Endometrial microvascular endothelial cells (primary cell): ENCODE measurements around the gene MRPS10. TPM values are rescaled to one million over a fixed set of nuclear protein-coding genes. Genes with fewer than 3 reads are reported as not detected.

ENCODE experiments used
- in situ Hi-C: cut with HindIII; loops from 2 replicates; pipeline ENCODE4 v1.10.0; 2017; ENCODE audit warnings: low sequenced_read_pairs, low pct_unique_long_range_greater_than_20kb; ENCODE audit errors: inconsistent ontology term
- total RNA-seq: library from RNA; depleted of rRNA; stranded (reverse); fragments of >200 nt; gene quantifications from one replicate; pipeline ENCODE4 v1.2.3, GENCODE V29; 2015; ENCODE audit errors: inconsistent ontology term

The MRPS10 gene
- total RNA-seq, 1 donor from 2014 or later, result 51.0 TPM

GRCh38 chr6:42158631-42159030 lies 59.0 kb downstream of the MRPS10 start:
- in situ Hi-C loops, result no loop called here

DNA sequence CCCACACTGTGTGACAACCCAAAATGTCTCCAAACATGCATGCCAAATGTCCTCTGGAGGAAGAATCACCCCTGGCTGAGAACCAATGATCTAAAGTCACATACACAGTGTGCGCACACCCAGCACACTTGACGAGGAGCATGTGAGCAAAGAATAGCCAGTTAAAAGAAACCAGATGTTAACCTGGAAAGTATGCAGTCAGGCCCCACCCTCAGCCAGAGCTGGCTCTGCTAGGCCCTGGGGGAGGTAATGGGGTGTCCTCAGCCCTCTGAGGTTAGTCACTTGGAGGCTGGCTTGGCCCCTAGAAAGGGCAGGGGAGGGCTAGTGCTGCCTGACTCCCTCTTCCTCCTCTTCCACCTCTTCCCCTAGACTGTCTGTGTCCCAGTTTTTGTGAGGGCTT lies 59.6 kb downstream of the MRPS10 start:
- in situ Hi-C loops, result no loop called here

Other genes starting within 250 kb of the MRPS10 start
- 34.9 TPM for gene TAF8, start 167.3 kb downstream of the MRPS10 start, total RNA-seq
- gene C6orf132, start 75.2 kb downstream of the MRPS10 start, total RNA-seq, result 0.46 TPM
- not detected for gene GUCA1A, start 44.5 kb downstream of the MRPS10 start, total RNA-seq
- gene GUCA1B, start 22.9 kb downstream of the MRPS10 start, total RNA-seq, result not detected
- 0.09 TPM for gene TRERF1, start 234.1 kb upstream of the MRPS10 start, total RNA-seq